ENCODE data around the gene RDX.
"Not testable (repeated sequence)": the region's sequence is repeated elsewhere in the genome, so short reads cannot be mapped to it uniquely, and the experiment has no call there.

The RDX gene

GRCh38 chr11:110272919-110273318 is 23.5 kb downstream of the RDX start:
- no peak for DNase-seq (ENCODE audit: low spot score)

- no peak for DNase-seq (ENCODE audit: low spot score)
Measured at GRCh38 chr11:110269996-110270395, 26.4 kb downstream of the RDX start.

GRCh38 chr11:110268441-110268840 is 28.0 kb downstream of the RDX start:
- DNase-seq (ENCODE audit: low spot score) = no peak

- DNase-seq (ENCODE audit: low spot score) = no peak
Measured at GRCh38 chr11:110262072-110262403, 34.4 kb downstream of the RDX start.

GRCh38 chr11:110261195-110262071 is 35.0 kb downstream of the RDX start:
- DNase-seq (ENCODE audit: low spot score) = no peak

GRCh38 chr11:110253525-110253924 is 42.9 kb downstream of the RDX start:
- no peak for DNase-seq (ENCODE audit: low spot score)

- DNase-seq (ENCODE audit: low spot score) = no peak
Measured at GRCh38 chr11:110251836-110252235, 44.6 kb downstream of the RDX start.

GRCh38 chr11:110250168-110250567 is 46.2 kb downstream of the RDX start:
- no peak for DNase-seq (ENCODE audit: low spot score)

GRCh38 chr11:110249766-110250165 is 46.6 kb downstream of the RDX start:
- DNase-seq (ENCODE audit: low spot score) = no peak

GRCh38 chr11:110249066-110249465 is 47.3 kb downstream of the RDX start:
- DNase-seq (ENCODE audit: low spot score) = no peak

GRCh38 chr11:110243791-110244190 is 52.6 kb downstream of the RDX start:
- DNase-seq (ENCODE audit: low spot score) = no peak

GRCh38 chr11:110242746-110243145 is 53.7 kb downstream of the RDX start:
- no peak for DNase-seq (ENCODE audit: low spot score)

GRCh38 chr11:110242188-110242587 is 54.2 kb downstream of the RDX start:
- DNase-seq (ENCODE audit: low spot score) = no peak

- DNase-seq (ENCODE audit: low spot score) = no peak
Measured at GRCh38 chr11:110235966-110236365, 60.4 kb downstream of the RDX start.

- DNase-seq (ENCODE audit: low spot score) = no peak
Measured at GRCh38 chr11:110230377-110230776, 66.0 kb downstream of the RDX start.

GRCh38 chr11:110219006-110219785 is 77.2 kb downstream of the RDX start:
- no peak for DNase-seq (ENCODE audit: low spot score)

- DNase-seq (ENCODE audit: low spot score) = no peak
Measured at GRCh38 chr11:110217936-110218335, 78.5 kb downstream of the RDX start.

GRCh38 chr11:110217223-110217877 is 79.1 kb downstream of the RDX start:
- DNase-seq (ENCODE audit: low spot score) = no peak

- not testable (repeated sequence) for DNase-seq (ENCODE audit: low spot score)
Measured at GRCh38 chr11:110209313-110209694, 87.1 kb downstream of the RDX start.

GRCh38 chr11:110208678-110209312 is 87.6 kb downstream of the RDX start:
- not testable (repeated sequence) for DNase-seq (ENCODE audit: low spot score)

- no peak for DNase-seq (ENCODE audit: low spot score)
Measured at GRCh38 chr11:110207123-110207522, 89.3 kb downstream of the RDX start.

GRCh38 chr11:110200836-110201235 is 95.6 kb downstream of the RDX start:
- DNase-seq (ENCODE audit: low spot score) = no peak

Measured in D341Med (cell line).